ENCODE results near the gene KCNIP4. TPM values are rescaled to one million over a fixed set of nuclear protein-coding genes. Genes with fewer than 3 reads are reported as not detected.

The KCNIP4 gene
- total RNA-seq, 6 experiments from 2014 or later = not detected

GRCh38 chr4:21921526-21922180 lies 26.9 kb downstream of the KCNIP4 start:
- DNase-seq (no peak), ATAC-seq (no peak)
- 22% methylated on average over 3 of the region's 3 CpGs for WGBS (ENCODE audit: insufficient coverage, low coverage, low lambda C conversion rate, missing lambda C conversion rate)
- Histone ChIP-seq H3K9me3 (no peaks in the 10 kb centered on the region), H3K27me3 (no peaks in the 10 kb centered on the region), H3K27ac (no peak overlapping the region), H3K4me1 (no peaks in the 10 kb centered on the region), H3K4me3 (no peak overlapping the region), H3K36me3 (no peaks in the 10 kb centered on the region)
- TF ChIP-seq POLR2A (IDR thresholded peaks at IDR 0.05) (no peak), CTCF (IDR thresholded peaks at IDR 0.05) (no peak)
- intact Hi-C loops (cut with DNase I) = no loop called here

GRCh38 chr4:21915761-21916160 lies 32.8 kb downstream of the KCNIP4 start:
- Histone ChIP-seq H3K27ac (no peak overlapping the region), H3K4me3 (no peak overlapping the region), H3K36me3 (no peaks in the 10 kb centered on the region), H3K9me3 (no peaks in the 10 kb centered on the region), H3K4me1 (no peaks in the 10 kb centered on the region), H3K27me3 (no peaks in the 10 kb centered on the region)
- no peak for DNase-seq
- intact Hi-C loops (cut with DNase I) = no loop called here
- TF ChIP-seq CTCF (IDR thresholded peaks at IDR 0.05) (no peak), POLR2A (IDR thresholded peaks at IDR 0.05) (no peak)
- ATAC-seq = no peak
- 39% methylated on average over 3 of the region's 3 CpGs for WGBS (ENCODE audit: insufficient coverage, low coverage, low lambda C conversion rate, missing lambda C conversion rate)

DNA sequence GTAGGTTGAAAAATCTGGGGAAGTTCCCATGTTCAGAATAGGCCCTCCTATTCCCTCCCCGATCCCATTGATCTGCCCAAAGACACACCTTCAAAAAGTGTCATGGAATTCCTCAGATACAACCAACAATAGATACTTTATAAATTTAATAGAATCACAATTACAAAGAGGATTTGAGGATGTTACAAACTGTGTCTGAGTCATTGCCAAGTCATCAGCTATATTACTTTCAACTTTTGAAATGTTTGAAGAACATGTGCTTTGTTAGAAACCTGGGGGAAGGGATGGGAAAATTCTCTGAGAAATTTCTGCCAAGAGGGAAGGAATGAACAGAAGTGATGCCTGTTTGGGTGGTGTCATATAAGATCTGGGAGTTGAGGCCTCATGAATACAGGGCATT lies 46.7 kb downstream of the KCNIP4 start:
- intact Hi-C loops (cut with DNase I) = no loop called here
- no peak overlapping the region for H3K27ac ChIP-seq
- no peak for DNase-seq
- ATAC-seq = no peak
- H3K36me3 ChIP-seq = no peaks in the 10 kb centered on the region
- no peaks in the 10 kb centered on the region for H3K9me3 ChIP-seq
- H3K27me3 ChIP-seq = no peaks in the 10 kb centered on the region
- TF ChIP-seq POLR2A (IDR thresholded peaks at IDR 0.05) = no peak
- no peaks in the 10 kb centered on the region for H3K4me1 ChIP-seq
- 53% methylated on average over 1 of the region's 1 CpG for WGBS (ENCODE audit: insufficient coverage, low coverage, low lambda C conversion rate, missing lambda C conversion rate)
- H3K4me3 ChIP-seq = no peak overlapping the region

DNA sequence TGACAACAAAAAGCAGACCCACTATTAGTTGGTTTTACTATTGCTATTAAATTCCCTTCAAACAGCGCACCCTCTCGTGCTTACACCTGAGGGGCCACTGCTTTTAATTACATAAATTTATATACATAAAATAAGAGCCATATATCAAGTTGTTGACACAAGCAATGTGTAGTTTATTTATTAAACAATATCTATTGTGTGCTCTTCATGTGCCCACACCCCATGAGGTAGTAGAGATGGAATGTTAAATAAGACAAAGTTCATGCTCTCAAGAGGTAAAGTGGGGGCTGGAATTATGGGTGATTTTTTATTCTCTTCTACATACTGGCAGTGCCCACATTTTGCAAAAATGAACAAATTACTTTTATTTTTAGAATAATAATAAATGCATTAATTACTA lies 47.3 kb downstream of the KCNIP4 start:
- ATAC-seq = no peak
- intact Hi-C loops (cut with DNase I) = no loop called here

DNA sequence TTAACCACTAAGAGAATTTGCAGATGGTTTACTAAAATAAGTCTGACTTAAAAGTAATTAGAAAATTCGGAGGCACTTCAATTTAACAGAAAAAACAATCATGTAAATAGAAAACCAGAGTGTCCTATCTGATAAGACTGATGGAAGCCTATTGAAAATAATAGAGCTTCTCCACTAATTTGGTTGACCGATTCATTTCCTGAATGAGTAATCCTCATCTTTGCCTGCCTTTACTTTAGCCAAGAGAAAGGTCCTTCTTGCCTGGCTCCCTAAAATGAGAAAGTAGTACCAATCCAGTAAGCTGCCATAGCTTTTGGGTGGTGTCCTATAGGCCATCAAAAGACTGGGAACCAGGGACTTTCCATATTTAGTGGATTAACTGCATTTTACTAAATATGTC lies 48.4 kb downstream of the KCNIP4 start:
- TF ChIP-seq CTCF (IDR thresholded peaks at IDR 0.05) (no peak), POLR2A (IDR thresholded peaks at IDR 0.05) (no peak)

More for the DNA sequence above, 47.3 kb downstream of the KCNIP4 start:
- TF ChIP-seq POLR2A (IDR thresholded peaks at IDR 0.05) = no peak
- no peak for TF ChIP-seq CTCF (IDR thresholded peaks at IDR 0.05)
- H3K4me1 ChIP-seq = no peaks in the 10 kb centered on the region
- no peak overlapping the region for H3K27ac ChIP-seq
- 66% methylated on average over 2 of the region's 2 CpGs for WGBS (ENCODE audit: insufficient coverage, low coverage, low lambda C conversion rate, missing lambda C conversion rate)
- H3K9me3 ChIP-seq = no peaks in the 10 kb centered on the region
- no peak for DNase-seq
- H3K36me3 ChIP-seq = no peaks in the 10 kb centered on the region
- H3K4me3 ChIP-seq = no peak overlapping the region
- H3K27me3 ChIP-seq = no peaks in the 10 kb centered on the region

More for the DNA sequence above, 48.4 kb downstream of the KCNIP4 start:
- H3K36me3 ChIP-seq = no peaks in the 10 kb centered on the region
- H3K27ac ChIP-seq = no peak overlapping the region
- H3K27me3 ChIP-seq = no peaks in the 10 kb centered on the region
- 25% methylated on average over 2 of the region's 2 CpGs for WGBS (ENCODE audit: insufficient coverage, low coverage, low lambda C conversion rate, missing lambda C conversion rate)
- no peaks in the 10 kb centered on the region for H3K9me3 ChIP-seq
- intact Hi-C loops (cut with DNase I) = no loop called here
- H3K4me1 ChIP-seq = no peaks in the 10 kb centered on the region
- H3K4me3 ChIP-seq = no peak overlapping the region
- DNase-seq = no peak
- ATAC-seq = no peak
